ENCODE results near the gene CLDN7.

The CLDN7 gene

DNA sequence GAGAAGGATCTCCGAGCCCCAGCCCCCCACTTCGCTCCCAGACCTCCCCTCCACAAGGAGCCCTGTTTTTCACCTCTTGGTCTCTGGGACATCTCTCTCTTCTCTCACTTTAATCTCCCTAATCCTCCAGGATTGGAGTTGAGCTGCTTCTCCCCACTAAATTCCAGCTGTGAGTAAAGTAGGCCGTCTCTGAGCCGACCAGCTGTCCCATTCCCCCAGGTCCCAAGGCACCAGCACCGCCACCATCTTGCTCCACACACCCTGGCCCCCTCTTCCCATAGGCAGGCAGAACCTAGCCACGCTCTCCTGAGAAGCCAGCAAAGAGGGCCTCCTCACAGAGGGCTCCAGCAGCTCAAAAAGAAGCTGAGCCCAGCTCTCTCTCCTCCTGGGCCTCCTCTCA lies 43.5 kb downstream of the CLDN7 start:
- no peaks in the 10 kb centered on the region for H3K27me3 ChIP-seq (ENCODE audit: insufficient read depth, poor library complexity, severe bottlenecking)
- DNase-seq (ENCODE audit: low spot score) (no peak), ATAC-seq (ENCODE audit: low read depth) (no peak)
- H3K27ac ChIP-seq (ENCODE audit: poor library complexity, severe bottlenecking), result peak overlapping the region; percentile 89
- no peaks in the 10 kb centered on the region for H3K9me3 ChIP-seq (ENCODE audit: severe bottlenecking)
- TF ChIP-seq, protein P1, sequence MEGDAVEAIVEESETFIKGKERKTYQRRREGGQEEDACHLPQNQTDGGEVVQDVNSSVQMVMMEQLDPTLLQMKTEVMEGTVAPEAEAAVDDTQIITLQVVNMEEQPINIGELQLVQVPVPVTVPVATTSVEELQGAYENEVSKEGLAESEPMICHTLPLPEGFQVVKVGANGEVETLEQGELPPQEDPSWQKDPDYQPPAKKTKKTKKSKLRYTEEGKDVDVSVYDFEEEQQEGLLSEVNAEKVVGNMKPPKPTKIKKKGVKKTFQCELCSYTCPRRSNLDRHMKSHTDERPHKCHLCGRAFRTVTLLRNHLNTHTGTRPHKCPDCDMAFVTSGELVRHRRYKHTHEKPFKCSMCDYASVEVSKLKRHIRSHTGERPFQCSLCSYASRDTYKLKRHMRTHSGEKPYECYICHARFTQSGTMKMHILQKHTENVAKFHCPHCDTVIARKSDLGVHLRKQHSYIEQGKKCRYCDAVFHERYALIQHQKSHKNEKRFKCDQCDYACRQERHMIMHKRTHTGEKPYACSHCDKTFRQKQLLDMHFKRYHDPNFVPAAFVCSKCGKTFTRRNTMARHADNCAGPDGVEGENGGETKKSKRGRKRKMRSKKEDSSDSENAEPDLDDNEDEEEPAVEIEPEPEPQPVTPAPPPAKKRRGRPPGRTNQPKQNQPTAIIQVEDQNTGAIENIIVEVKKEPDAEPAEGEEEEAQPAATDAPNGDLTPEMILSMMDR (IDR thresholded peaks at IDR 0.05; ENCODE audit: poor library complexity, severe bottlenecking), result no peak
- no peak overlapping the region for H3K4me3 ChIP-seq (ENCODE audit: severe bottlenecking)
- H3K36me3 ChIP-seq (ENCODE audit: low read depth), result peaks cover 30% of the 10 kb centered on the region
- peaks cover 9% of the 10 kb centered on the region for H3K4me1 ChIP-seq (ENCODE audit: insufficient read depth, poor library complexity, severe bottlenecking)

DNA sequence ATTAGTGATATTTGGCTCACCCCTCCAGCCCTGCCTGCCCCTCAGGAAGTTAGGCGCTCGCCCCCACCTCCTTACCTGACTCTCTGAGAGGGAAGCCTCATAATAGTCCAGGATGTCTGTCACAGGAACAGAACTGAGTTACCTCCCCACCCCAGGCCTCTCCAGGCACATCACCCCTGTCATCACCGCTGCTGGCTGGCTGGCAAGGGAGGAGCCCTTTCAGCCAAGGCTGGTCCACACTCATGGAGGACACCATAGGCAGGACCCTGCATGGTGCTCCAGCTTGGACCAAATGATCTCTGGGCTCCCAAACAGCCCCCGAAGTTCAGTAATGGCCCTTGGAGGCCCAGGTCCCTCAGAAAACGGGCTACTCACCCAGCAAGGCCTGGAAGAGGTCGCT lies 44.1 kb downstream of the CLDN7 start:
- ATAC-seq (ENCODE audit: low read depth), result no peak
- H3K9me3 ChIP-seq (ENCODE audit: severe bottlenecking), result no peaks in the 10 kb centered on the region
- DNase-seq (ENCODE audit: low spot score), result no peak
- TF ChIP-seq, protein P1 (IDR thresholded peaks at IDR 0.05; ENCODE audit: poor library complexity, severe bottlenecking), result no peak
- H3K27me3 ChIP-seq (ENCODE audit: insufficient read depth, poor library complexity, severe bottlenecking), result no peaks in the 10 kb centered on the region
- H3K4me1 ChIP-seq (ENCODE audit: insufficient read depth, poor library complexity, severe bottlenecking), result peaks cover 9% of the 10 kb centered on the region
- peak overlapping the region; percentile 22 for H3K4me3 ChIP-seq (ENCODE audit: severe bottlenecking)
- peaks cover 24% of the 10 kb centered on the region for H3K36me3 ChIP-seq (ENCODE audit: low read depth)
- peak overlapping the region; percentile 62 for H3K27ac ChIP-seq (ENCODE audit: poor library complexity, severe bottlenecking)

GRCh38 chr17:7217113-7217987 lies 44.9 kb downstream of the CLDN7 start:
- peak overlapping the region; percentile 27 for H3K4me3 ChIP-seq (ENCODE audit: severe bottlenecking)
- peak overlapping the region; percentile 62 for H3K27ac ChIP-seq (ENCODE audit: poor library complexity, severe bottlenecking)
- no peak for ATAC-seq (ENCODE audit: low read depth)
- H3K9me3 ChIP-seq (ENCODE audit: severe bottlenecking), result no peaks in the 10 kb centered on the region
- H3K27me3 ChIP-seq (ENCODE audit: insufficient read depth, poor library complexity, severe bottlenecking), result no peaks in the 10 kb centered on the region
- H3K36me3 ChIP-seq (ENCODE audit: low read depth), result peaks cover 16% of the 10 kb centered on the region
- no peak for DNase-seq (ENCODE audit: low spot score)
- peaks cover 9% of the 10 kb centered on the region for H3K4me1 ChIP-seq (ENCODE audit: insufficient read depth, poor library complexity, severe bottlenecking)
- TF ChIP-seq, protein P1 (IDR thresholded peaks at IDR 0.05; ENCODE audit: poor library complexity, severe bottlenecking), result no peak

- Histone ChIP-seq H3K9me3 (ENCODE audit: severe bottlenecking) (no peaks in the 10 kb centered on the region), H3K4me1 (ENCODE audit: insufficient read depth, poor library complexity, severe bottlenecking) (peaks cover 9% of the 10 kb centered on the region), H3K27ac (ENCODE audit: poor library complexity, severe bottlenecking) (peak overlapping the region; percentile 62), H3K36me3 (ENCODE audit: low read depth) (peaks cover 7% of the 10 kb centered on the region), H3K4me3 (ENCODE audit: severe bottlenecking) (peak overlapping the region; percentile 27), H3K27me3 (ENCODE audit: insufficient read depth, poor library complexity, severe bottlenecking) (no peaks in the 10 kb centered on the region)
- TF ChIP-seq, protein P1 (IDR thresholded peaks at IDR 0.05; ENCODE audit: poor library complexity, severe bottlenecking), result no peak
- no peak for DNase-seq (ENCODE audit: low spot score)
- ATAC-seq (ENCODE audit: low read depth), result no peak
These were observed 45.8 kb downstream of the CLDN7 start for GRCh38 chr17:7216242-7217112.
